ENCODE data around the gene CPNE9.

Gene CPNE9

GRCh38 chr3:9732080-9732739, 28.6 kb downstream of the CPNE9 start:
- TF ChIP-seq CTCF (IDR thresholded peaks at IDR 0.05; ENCODE audit: insufficient read depth, missing control alignments), result no peak
- FAIRE-seq (no peak), DNase-seq (ENCODE audit: insufficient read length, low spot score) (no peak)

DNA sequence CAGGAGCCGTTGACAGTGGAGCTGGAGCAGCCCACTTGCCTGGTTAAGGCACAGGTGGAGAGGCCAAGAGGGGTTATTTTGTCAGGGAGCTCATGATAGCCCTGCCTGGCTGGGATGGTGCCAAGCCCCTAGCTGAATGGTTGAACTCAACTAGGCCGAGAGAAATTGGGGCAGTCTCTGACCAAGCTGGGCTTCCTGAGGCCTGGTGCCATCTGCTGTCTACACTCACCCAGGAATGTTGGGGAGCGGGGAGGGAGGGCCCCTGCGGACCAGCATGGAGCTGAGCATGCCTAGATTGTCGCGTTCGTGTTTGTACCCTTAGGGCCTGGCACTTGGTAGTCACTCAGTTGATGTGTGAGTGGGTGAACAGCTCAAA, 29.1 kb downstream of the CPNE9 start:
- DNase-seq (ENCODE audit: insufficient read length, low spot score) (no peak), FAIRE-seq (no peak)
- no peak for TF ChIP-seq CTCF (IDR thresholded peaks at IDR 0.05; ENCODE audit: insufficient read depth, missing control alignments)

DNA sequence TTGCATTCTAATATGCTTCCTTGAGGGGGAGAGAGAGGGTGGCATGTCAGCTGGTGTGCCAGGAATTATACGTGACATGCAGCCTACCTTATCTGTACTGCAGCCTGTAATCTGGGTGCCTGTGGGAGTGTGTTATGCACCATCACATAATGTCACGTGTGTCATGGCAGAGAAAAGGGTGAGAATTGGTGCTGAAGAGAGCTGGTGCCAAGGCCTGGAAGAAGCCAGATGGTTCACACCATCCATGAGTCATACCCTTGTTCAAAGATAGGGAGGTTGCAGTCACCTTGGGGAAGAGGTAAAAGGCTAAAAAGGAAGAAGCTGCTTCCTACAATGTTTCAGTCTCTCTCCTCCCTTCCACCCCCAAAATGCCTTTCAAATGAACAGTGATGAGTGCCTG, 33.2 kb downstream of the CPNE9 start:
- DNase-seq (ENCODE audit: insufficient read length, low spot score), result no peak
- no peak for FAIRE-seq
- TF ChIP-seq CTCF (IDR thresholded peaks at IDR 0.05; ENCODE audit: insufficient read depth, missing control alignments), result no peak

- FAIRE-seq (no peak), DNase-seq (ENCODE audit: insufficient read length, low spot score) (no peak)
- TF ChIP-seq CTCF (IDR thresholded peaks at IDR 0.05; ENCODE audit: insufficient read depth, missing control alignments), result no peak
Measured at GRCh38 chr3:9739181-9739580, 35.5 kb downstream of the CPNE9 start.

- DNase-seq (ENCODE audit: insufficient read length, low spot score) (no peak), FAIRE-seq (no peak)
- no peak for TF ChIP-seq CTCF (IDR thresholded peaks at IDR 0.05; ENCODE audit: insufficient read depth, missing control alignments)
Measured at GRCh38 chr3:9742560-9742959, 38.9 kb downstream of the CPNE9 start.

DNA sequence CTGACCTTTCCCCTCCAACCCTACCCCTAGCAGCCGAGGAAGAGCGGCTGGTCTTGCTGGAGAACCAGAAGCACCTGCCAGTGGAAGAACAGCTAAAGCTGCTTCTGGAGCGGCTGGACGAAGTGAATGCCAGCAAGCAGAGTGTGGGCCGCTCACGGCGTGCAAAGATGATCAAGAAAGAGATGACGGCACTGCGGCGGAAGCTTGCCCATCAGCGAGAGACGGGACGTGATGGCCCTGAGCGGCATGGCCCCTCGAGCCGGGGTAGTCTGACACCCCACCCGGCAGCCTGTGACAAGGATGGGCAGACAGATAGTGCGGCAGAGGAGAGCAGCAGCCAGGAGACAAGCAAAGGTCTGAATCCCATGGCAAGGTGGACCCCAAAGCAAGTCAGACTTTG, 39.9 kb downstream of the CPNE9 start:
- FAIRE-seq, result no peak
- no peak for DNase-seq (ENCODE audit: insufficient read length, low spot score)
- no peak for TF ChIP-seq CTCF (IDR thresholded peaks at IDR 0.05; ENCODE audit: insufficient read depth, missing control alignments)

DNA sequence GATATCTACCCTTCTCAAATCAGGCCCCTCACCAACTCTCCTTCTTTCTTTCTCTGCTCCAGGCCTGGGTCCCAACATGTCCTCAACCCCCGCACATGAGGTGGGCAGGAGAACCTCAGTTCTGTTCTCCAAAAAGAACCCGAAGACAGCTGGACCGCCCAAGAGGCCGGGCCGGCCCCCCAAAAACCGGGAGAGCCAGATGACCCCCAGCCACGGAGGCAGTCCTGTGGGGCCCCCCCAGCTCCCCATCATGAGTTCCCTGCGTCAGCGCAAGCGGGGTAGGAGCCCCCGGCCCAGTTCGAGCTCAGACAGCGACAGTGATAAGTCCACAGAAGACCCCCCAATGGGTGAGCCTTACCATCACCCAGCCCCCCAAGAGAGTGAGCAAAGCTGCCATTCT, 40.5 kb downstream of the CPNE9 start:
- FAIRE-seq (no peak), DNase-seq (ENCODE audit: insufficient read length, low spot score) (no peak)
- TF ChIP-seq CTCF (IDR thresholded peaks at IDR 0.05; ENCODE audit: insufficient read depth, missing control alignments), result no peak
